HG03520 (cell line): Measurements from ENCODE around the gene SLC6A18.
"Not testable (repeated sequence)": the region's sequence is repeated elsewhere in the genome, so short reads cannot be mapped to it uniquely, and the experiment has no call there.

Source experiments
- ATAC-seq: cut with Tn5 transposase; IDR thresholded peaks from one replicate; pipeline ENCODE4 v1.9.1; 2021; ENCODE audit warnings: mild to moderate bottlenecking, moderate library complexity; ENCODE audit not compliant: unreplicated experiment

SLC6A18 gene

GRCh38 chr5:1229023-1229422 is 3.8 kb downstream of the SLC6A18 start:
- ATAC-seq: not testable (repeated sequence)

DNA sequence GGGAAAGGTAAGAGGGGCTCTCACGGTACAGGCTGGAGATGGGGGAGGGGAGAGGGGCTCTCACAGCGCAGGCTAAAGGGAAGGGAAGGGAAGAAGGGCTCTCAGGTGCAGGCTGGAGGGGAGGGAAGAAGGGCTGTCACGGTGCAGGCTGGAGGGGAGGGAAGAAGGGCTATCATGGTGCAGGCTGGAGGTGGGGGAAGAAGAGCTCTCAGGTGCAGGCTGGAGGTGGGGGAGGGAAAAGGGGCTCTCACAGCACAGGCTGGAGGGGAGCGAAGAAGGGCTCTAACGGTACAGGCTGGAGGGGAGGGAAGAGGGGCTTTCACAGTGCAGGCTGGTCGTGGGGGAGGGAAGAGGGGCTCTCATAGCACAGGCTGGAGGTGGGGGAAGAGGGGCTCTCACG is 4.6 kb downstream of the SLC6A18 start:
- no peak for ATAC-seq

- no peak for ATAC-seq
Measured at GRCh38 chr5:1230551-1230950, 5.4 kb downstream of the SLC6A18 start.

GRCh38 chr5:1231354-1231905 is 6.2 kb downstream of the SLC6A18 start:
- no peak for ATAC-seq

DNA sequence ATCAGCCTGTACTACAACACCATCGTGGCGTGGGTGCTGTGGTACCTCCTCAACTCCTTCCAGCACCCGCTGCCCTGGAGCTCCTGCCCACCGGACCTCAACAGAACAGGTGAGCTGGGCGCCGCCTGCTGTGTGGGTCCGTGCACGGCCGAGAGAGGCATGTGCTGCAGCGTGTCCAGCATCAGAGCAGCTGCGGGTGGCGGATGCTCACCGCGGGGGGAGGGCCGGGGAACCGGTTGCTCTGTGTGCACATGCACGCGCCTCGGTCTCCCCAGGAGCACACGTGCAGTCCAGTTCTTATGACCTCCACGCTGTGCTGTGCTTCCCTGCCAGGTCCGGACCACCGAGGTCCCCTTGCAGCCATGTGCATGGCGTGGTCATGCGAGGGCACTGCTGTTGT is 7.6 kb downstream of the SLC6A18 start:
- no peak for ATAC-seq

GRCh38 chr5:1235379-1235778 is 10.2 kb downstream of the SLC6A18 start:
- no peak for ATAC-seq

DNA sequence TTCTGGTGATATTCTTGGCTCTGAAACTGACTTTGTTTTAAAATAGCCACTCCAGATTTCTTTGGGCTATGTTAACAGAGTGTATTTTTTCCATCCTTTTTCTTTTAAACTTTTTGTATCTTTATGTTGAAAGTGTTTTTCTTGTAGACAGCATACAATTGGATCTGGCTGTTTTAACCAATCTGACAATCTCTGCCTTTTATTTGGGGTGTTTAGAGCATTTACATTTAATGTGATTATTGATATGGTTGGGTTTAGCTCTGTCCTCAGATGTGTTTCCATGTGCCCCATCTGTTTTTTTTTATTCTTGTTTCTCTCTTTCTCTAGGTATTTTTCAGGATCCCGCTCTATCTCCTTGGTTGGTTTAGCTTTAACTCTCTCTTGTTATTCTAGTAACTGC is 10.7 kb downstream of the SLC6A18 start:
- no peak for ATAC-seq

GRCh38 chr5:1239505-1240251 is 14.5 kb downstream of the SLC6A18 start:
- no peak for ATAC-seq

GRCh38 chr5:1240496-1241260 is 15.5 kb downstream of the SLC6A18 start:
- no peak for ATAC-seq

- ATAC-seq: no peak
Measured at GRCh38 chr5:1241509-1242080, 16.4 kb downstream of the SLC6A18 start.

DNA sequence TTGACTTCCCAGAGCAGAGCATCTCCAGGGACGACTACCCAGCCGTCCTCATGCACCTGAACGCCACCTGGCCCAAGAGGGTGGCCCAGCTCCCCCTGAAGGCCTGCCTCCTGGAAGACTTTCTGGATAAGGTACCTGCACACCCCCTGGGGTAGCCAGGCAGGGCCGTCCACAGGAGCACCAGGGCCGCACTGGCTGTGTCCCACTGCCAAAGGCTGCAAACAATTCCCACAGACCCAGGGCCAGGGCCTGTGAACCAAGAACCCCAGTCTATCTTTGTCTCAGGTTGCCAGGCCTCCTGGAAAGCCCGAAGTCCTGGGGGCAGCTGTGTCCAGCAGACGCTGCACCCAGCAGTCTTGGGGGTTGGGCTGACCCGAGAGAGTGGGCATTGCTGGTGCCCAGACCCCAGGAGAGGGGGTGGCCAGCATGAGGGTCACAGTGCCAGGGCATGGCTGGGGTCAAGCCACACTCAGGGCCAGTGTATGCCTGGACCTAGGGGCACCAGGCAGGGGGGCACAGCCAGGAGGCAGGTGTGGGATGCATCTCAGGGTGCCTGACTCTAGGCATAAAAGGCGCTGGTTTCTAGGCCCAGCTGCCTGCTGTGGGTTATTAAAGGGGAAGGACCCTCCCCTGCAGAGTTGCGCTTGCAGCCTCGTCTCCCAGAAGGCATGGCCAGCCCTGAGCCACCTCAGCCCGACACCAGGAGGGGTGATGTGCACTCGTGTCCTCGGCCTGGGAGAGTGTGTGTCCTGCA is 17.7 kb downstream of the SLC6A18 start:
- ATAC-seq: no peak

- ATAC-seq: no peak
Measured at GRCh38 chr5:1243487-1244130, 18.4 kb downstream of the SLC6A18 start.

DNA sequence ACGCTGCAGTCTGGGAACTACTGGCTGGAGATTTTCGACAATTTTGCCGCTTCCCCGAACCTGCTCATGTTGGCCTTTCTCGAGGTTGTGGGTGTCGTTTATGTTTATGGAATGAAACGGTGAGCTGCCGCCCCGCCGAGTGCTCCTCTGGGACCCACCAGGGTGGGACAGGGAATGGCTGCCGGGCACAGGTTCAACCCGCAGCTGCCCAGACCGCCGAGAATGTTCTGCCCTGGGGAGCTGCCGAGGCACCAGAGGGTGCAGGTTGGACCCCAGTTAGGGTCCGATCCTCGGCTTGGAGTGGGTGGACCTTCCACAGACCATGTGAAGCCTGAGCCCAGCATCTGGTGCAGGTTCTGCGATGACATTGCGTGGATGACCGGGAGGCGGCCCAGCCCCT is 19.1 kb downstream of the SLC6A18 start:
- no peak for ATAC-seq

DNA sequence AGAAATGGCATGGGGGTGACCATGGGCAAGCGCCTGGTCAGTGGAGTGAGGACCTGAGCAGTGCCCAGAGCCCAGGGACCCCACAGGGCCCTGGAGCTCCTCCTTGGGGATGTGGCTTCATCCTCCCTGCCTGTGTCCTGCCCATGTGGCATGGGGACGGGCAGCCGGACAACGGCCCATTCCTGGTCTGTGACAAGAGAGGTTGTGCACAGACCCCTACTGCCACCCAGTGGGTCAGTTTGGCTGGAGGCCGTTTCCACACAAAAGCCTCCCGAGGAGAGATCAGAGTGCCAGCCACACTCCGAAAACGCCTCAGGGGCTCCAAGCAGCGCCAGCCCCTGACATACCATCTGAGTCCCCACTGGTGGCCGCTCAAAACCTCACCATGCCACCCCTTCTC is 19.8 kb downstream of the SLC6A18 start:
- ATAC-seq: no peak

DNA sequence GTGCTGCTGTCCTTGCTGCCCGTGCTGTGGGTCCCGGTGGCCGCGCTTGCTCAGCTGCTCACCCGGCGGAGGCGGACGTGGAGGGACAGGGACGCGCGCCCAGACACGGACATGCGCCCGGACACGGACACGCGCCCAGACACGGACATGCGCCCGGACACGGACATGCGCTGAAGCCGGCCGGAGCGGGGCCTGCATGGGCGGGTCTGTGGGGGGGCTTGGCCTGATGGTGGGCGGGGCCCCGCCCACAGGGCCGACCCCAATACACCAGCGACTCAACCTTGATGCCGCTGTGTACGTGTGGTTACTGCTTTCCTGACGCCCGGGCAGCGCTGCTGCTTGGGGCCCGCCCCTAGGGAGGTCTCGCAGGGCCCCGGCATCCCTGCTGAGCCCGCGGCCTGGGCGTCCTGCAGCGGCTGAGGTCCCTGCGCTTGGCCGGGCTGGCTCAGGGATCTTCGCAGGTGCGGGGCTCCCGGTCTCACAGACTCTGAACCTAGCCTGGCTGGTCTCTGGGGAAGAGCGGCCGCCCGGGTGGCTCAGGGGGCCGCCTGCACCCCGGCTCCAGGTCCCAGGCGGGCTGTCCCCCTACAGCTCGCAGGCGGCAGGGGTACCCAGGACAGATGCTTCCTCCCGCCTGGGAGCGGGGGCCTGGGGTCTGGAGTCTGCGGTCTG is 20.9 kb downstream of the SLC6A18 start:
- no peak for ATAC-seq

- ATAC-seq: no peak
Measured at GRCh38 chr5:1246711-1247431, 21.7 kb downstream of the SLC6A18 start.

DNA sequence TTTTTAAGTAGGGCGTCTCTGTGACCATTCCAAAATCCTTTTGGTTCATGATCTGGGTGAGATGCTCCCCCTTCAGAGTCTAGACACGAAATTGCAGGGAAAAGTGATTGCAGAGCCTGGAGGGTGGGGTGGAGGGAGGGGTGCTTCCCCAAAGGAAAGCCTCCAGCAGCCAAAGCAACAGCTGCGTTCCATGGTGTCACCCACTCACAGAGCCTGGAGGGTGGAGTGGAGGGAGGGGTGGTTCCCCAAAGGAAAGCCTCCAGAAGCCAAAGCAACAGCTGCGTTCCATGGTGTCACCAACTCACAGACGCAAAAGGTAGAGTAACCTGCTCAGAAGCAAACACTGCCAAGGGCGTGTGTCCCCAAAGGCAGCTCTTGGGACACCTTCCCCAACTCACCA is 22.6 kb downstream of the SLC6A18 start:
- no peak for ATAC-seq

GRCh38 chr5:1249366-1250280 is 24.4 kb downstream of the SLC6A18 start:
- ATAC-seq: no peak
